NCI-H526 treated with DMSO at 0.1 percent for 48 hours (cell line): ENCODE results near the gene ZNF549.
"Not testable (repeated sequence)": the region's sequence is repeated elsewhere in the genome, so short reads cannot be mapped to it uniquely, and the experiment has no call there.

Source experiments
- DNase-seq: peaks from one replicate; lab custom pipeline; 2025; lab: John Stamatoyannopoulos, UW

The ZNF549 gene

GRCh38 chr19:57527136-57527881 lies at the start of gene ZNF549:
ZNF549 (plus strand) TSS chr19:57527356; CDS start chr19:57527574, 218 bp downstream.
- DNase-seq = peak; percentile 67

GRCh38 chr19:57487477-57488298 lies 39.5 kb upstream of the ZNF549 start, which contains the start of gene ZNF419:
ZNF419 (plus strand) TSS chr19:57487750; CDS start chr19:57487951, 201 bp downstream.
- DNase-seq = peak; percentile 82

- not testable (repeated sequence) for DNase-seq
Measured at GRCh38 chr19:57488299-57488644, 38.9 kb upstream of the ZNF549 start.

GRCh38 chr19:57499332-57499679 lies 27.9 kb upstream of the ZNF549 start:
- DNase-seq = not testable (repeated sequence)

GRCh38 chr19:57499680-57500395 lies 27.3 kb upstream of the ZNF549 start, which contains the start of gene ZNF773:
ZNF773 (plus strand) TSS chr19:57499938; CDS start chr19:57500081, 143 bp downstream.
- peak; percentile 83 for DNase-seq

- not testable (repeated sequence) for DNase-seq
Measured at GRCh38 chr19:57500400-57500799, 26.8 kb upstream of the ZNF549 start.

- no peak for DNase-seq
Measured at GRCh38 chr19:57506163-57506562, 21.0 kb upstream of the ZNF549 start.

GRCh38 chr19:57511484-57511883 lies 15.7 kb upstream of the ZNF549 start:
- no peak for DNase-seq

- DNase-seq = no peak
Measured at GRCh38 chr19:57512845-57513244, 14.3 kb upstream of the ZNF549 start.

- DNase-seq = no peak
Measured at GRCh38 chr19:57515255-57515654, 11.9 kb upstream of the ZNF549 start.

- not testable (repeated sequence) for DNase-seq
Measured at GRCh38 chr19:57518021-57518420, 9.1 kb upstream of the ZNF549 start.

GRCh38 chr19:57537953-57538547 lies 10.9 kb downstream of the ZNF549 start:
- DNase-seq = no peak

GRCh38 chr19:57546513-57546912 lies 19.4 kb downstream of the ZNF549 start:
- no peak for DNase-seq

GRCh38 chr19:57552432-57552831 lies 25.3 kb downstream of the ZNF549 start:
- DNase-seq = no peak

GRCh38 chr19:57557659-57558058 lies 30.5 kb downstream of the ZNF549 start:
- DNase-seq = no peak

- DNase-seq = no peak
Measured at GRCh38 chr19:57558525-57558924, 31.4 kb downstream of the ZNF549 start.

GRCh38 chr19:57559008-57559403 lies 31.9 kb downstream of the ZNF549 start:
- DNase-seq = no peak

GRCh38 chr19:57559404-57560025 lies 32.4 kb downstream of the ZNF549 start, which contains the start of gene ZNF550:
ZNF550 (minus strand) TSS chr19:57559863; CDS start chr19:57559682, 181 bp downstream.
- DNase-seq = peak; percentile 65

- no peak for DNase-seq
Measured at GRCh38 chr19:57560049-57560491, 32.9 kb downstream of the ZNF549 start.

- DNase-seq = no peak
Measured at GRCh38 chr19:57563547-57563946, 36.4 kb downstream of the ZNF549 start.
